Measurements from ENCODE around the gene CHST9.
"Not testable (repeated sequence)": the region's sequence is repeated elsewhere in the genome, so short reads cannot be mapped to it uniquely, and the experiment has no call there.

The CHST9 gene

DNA sequence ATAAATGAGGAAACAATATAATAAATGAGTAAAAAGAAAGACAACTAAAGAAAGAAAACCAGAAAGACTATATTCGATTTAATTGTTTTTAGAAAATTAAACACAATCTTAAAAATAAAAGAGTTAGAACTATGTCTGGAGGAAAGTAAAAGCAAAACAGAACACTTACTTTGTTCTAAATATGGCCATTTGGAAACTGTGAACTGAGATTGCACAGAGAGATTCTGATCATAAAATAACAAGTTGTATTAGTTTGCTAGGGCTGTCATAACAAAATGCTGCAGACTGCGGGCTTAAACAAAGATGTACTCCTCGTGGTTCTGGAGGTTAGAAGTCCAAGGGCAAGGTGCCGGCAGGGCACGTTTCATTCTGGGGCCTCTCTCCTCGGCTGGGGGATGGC, 191.5 kb downstream of the CHST9 start:
- no peak for DNase-seq

DNA sequence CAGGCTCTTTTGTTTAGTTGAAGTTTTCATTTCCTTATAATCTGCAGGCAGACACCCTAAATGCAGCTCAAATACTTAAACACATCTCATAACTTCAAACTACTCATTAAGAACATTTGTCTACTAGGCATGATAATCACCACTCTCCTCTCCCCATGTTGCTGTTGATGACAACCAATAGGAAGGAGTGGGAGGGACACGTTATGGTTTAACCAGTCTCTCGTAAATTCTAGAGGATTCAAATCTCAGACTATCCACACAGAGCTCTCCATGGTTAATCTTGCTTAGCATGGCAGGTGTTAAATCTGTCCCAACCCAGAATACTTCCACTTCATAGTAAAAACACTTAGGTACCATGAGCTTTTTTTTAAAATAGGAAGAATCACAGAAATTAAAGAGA, 192.2 kb downstream of the CHST9 start:
- DNase-seq, result no peak

DNA sequence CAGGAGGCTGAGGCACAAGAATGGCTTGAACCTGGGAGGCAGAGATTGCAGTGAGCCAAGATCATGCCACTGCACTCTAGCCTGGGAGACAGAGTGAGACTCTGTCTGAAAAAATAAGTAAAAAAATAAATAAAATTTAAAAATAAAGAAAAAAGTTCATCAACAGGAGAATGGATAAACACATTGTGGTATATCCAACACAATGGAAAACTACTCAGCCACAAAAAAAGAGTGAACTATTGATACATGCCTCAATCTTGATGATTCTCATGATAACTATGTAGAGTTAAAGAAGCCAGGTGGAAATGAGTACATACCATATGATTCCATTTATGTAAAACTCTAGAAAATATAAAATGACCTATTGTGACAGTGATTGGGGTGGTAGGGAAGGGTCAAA, 195.3 kb downstream of the CHST9 start:
- DNase-seq, result no peak

DNA sequence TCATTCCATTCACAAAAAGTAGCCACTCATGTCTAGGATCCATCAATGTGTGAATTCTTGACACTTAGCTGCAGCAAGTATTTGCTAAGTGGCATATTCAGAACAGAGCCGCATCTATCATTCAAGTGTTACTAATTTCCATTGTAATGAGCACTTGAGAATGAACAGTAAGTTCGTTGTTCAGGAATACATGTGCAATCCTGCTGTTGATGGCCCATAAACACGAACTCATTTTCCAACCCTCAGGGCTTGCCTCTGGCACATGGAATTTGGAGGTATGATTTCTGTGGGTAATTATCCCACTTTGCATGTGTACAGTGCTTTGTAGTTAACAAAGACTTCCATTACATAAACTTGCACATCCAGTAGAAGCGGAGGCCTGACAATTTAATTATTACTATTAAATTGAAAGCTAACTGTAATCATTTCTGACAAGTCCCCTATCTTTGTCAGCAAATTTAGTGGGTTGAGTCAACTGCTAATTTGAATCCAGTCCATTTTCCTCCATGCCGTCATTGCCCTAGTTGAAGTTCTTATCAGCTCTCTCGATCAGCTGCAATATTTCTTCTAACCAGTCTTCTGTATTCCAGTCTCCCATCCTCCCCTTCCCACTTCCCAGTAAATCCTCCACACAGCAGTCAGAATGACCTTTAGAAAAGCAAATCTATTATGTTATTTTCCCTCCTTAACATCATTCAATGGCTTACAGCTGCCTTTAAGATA, 203.6 kb downstream of the CHST9 start:
- DNase-seq, result no peak

DNA sequence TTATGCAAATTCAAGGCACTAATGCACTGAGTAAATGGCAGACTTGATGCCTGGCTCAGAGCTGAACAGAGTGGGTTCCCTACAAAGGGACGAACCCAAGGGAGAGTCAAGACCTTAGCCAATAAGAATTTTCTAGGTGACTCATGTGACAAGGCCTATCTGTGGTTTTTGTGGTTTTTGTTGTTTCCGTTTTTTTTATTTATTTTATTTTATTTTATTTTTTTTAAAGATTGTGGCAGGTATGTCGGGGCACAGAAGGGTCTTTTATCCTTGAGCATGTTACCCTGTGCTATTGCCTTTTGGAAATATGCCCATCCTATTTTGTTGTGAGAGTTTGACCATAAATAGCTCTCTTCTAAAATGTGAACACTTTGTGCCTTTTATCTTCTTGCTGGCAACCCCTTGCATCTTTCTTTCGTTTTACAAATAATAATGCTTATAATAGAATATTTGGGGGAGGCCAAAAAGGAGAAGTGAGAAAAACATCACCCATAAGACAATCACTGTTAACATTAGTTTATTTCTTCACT, 206.2 kb downstream of the CHST9 start:
- DNase-seq, result no peak

DNA sequence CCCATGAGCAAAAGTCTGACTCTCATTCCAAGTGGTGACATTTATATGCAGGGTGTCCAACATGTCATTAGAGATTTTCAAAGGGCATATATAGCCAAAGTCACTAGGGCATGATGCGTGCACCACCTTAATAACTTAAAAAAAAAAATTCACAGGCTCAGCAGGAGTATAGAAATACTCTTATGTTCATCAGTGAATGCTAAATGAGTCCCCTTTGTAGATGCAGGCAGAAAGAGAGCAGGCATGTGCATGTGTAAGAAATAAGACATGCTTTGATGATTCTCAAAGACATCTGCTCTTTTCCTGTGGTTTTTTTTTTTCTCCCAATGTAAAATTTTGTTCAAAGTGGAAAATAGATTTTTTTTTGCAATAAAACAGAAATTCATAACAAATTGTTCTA, 207.3 kb downstream of the CHST9 start:
- DNase-seq, result no peak

DNA sequence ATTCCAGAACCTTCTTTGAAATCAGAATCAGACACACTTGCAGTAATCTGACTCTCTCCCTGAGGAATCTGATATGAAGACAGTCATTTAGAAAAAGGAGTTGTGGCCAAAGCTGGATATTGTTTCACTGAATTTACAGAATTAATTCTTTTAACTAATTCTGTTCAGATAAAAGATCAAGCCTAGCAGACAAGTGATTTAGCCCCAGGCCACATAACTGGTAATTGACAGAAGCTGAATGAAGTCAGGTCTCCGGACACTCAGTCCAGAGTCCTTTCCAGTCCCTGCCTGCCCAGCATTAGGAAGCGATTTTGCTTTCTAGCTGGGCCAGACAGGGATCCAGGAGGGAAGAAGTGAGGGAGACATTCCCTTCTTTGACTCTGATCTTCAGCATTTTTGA, 208.9 kb downstream of the CHST9 start:
- no peak for DNase-seq

DNA sequence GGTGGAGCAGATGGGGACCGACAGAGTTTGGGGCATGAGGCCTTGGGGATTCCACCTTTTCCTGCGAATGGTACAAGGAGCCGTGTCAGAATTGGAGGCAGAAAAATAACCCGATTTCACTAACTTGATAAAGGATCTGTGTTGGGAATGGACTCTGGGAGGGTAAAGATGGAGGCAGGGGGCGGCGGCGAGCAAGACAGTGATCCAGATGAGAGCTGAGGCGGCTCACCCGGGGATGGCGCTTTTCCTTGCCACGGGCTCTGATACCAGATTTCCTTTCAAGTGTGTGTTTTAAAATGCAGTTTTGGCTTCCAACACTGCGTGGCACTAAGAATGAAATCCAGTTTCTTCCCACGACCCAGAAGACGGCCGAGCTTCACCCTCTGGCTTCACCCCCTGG, 212.6 kb downstream of the CHST9 start:
- DNase-seq, result not testable (repeated sequence)

DNA sequence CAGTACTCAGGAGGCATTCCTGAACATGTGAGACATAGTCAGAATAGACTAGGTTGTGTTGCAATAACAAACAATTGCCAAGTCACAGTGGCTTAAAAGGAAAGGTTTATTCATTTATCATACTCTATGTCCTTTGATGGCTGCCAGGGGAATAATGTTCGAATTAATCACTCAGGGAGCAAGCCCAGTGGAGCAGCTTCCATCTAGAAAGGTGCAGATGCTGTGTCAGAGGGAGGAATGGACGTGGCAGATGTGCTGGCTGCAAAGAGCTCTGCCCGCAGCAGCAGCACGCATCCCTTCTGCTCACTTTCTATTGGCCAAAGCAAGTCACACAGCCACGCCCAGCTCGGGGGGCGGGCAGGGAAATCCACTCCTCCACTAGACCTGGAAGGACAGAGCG, 213.7 kb downstream of the CHST9 start:
- no peak for DNase-seq

DNA sequence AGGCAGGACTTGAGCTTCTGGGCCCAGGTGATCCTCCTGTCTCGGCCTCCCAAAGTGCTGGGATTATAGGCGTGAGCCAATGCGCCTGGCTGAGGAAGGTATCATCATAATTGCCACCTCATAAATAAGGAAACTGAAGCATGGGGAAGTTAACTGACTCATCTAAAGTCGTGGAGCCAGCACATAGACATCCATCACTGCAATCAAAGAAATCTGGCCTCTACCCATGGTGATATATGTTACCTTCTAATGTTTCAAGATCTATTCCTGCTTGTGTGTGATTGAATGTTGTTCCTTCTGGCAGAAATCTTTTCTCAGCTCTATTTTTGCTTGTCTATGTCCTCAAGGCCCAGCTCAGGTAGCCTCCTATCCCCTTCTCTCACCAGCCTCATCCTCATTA, 214.5 kb downstream of the CHST9 start:
- no peak for DNase-seq

DNA sequence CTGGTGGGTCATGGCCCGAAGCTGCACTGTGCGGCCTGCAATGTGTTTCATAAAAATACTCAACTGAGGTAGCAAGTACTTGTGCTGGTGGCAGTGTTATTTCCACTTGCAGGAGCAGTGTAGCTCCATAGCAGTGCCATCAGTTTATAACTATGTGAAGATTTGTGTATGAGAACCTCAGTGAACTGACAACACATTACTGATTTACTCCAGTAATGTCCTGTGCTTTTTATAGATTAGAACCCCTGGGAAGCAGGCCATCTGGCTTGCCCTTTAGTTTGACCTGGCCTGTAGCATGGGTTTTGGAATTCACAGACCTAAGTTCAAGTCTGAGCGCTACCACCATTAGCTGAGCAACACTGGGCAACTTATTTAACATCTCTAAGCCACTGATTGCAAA, 219.9 kb downstream of the CHST9 start:
- DNase-seq, result no peak

DNA sequence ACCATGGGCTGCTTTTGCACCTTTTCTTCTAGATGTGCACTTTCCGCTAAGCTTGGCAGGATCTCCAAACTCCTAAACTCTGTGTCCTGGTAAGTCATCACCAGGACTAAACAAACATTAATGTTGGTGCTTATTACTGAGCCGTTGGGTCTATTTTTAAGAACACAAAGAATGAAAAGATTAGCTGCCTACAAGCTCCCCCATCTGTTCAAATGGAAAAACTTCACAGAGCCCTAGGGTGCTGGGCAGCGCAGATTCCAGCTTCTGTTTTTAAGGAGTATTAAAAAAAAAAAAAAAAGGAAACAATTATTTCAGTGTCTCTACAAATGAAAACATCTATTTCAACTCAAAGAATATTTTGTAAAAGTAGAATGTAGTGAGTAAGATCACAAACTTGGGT, 221.8 kb downstream of the CHST9 start:
- no peak for DNase-seq

DNA sequence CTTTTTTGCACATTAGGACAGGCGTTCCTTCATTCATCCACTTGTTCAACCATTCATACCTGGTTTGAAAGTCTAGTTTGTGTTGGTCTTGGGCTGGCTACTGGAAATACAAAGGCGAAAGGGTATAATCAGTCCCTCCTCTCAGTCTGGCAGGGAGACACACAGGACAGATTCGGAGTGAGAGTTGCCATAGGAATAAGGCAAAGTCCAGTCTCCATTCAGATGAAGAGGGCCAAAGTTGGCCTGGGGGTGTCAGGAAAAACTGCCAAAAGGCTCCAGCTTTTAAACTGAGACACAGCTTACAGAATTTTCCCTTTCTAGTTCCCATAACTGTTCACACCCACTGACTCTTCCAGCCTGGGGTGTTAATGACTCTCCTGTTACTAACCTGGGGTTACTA, 223.3 kb downstream of the CHST9 start:
- DNase-seq, result no peak

DNA sequence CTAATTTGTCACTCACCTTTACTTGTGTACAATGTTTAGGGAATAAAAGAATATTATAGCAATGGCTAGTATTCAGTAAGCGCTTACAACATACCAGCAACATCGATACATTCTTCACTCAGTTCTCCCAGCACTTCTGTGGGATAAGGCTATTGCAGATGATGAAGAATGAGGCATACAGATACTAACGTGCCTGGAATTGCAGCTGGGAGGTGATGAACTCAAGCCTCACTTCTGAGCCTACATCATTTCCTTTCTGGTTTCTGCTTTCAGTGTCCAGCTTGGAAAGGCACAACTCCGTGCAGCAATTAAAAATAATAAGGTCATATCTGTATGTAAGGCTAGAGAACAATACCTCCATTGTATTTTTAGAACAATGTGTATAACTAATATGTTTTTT, 224.2 kb downstream of the CHST9 start:
- no peak for DNase-seq

DNA sequence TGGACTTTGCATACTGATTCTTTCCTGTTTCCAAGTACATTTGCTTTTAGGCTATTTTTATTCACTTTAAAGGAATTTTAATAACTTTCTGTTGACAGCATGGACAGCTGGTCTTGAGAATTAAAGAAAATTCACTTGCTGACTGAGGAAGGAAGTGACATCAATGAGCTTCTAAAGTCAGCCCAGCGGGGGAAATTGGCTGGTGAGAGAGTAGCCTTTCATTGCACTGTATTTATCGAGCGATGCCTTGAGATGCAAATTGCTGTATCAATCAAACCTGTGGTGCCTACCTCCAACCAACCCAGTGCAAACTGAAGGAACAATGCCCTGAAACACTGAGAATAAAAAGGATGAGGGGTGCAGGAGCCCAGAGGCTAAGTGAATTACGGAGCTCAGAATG, 228.2 kb downstream of the CHST9 start:
- no peak for DNase-seq

DNA sequence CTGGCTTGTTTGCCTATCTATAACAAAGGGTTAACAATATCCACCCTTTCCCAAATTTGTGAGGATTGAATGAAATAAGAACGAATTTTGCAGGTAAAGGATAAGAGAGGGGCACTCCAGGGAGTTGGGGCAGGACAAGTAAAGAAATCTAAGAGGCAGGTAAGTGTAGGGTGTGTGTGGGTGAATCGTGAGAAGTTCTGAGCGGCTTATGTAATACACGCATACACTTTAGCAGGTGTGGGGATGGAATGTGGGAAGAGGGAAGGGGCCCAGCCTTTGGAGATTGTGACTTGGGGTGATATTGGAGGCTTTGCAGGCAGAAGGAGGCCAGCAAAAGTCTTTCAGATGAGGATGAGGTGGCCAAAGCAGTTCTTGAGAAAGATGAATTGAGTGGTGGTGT, 236.4 kb downstream of the CHST9 start:
- DNase-seq, result no peak

DNA sequence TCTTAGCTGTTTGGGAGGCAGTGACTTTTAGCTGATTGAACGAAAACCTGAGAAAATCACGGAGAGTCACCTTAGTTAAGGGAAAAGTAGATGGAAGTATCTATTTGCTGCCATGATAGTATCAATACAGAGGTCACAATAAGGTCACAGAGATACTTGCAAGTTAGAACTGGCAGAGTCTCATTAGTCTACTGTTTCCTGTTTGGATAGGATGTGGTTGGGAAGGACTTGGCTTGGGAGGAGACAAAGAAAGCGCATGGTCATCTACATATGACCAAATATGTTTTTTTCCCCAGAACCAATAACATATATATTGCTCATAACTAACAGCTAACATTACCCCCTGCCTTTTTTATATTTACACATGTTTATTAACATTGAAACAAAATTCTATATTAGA, 241.2 kb downstream of the CHST9 start:
- DNase-seq, result no peak

DNA sequence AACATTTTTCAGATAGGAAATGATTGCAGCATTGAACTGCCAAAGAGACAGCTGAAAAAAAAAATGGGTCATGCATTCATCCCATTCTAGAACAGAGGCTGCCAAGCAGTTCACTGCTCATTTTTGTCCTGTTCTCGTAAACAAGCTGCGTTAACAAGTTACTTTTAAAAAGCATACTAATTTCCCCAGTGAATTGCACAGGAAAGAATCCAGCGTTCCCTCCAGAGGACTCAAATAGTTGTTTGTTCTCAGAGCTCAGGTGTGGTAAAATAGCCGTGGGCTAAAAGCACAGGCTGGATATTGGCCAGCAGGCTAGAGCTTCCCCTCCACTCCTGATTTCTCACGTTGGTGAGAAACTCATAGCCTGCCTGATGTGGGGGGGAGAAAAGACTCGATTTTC, 243.5 kb downstream of the CHST9 start:
- no peak for DNase-seq

DNA sequence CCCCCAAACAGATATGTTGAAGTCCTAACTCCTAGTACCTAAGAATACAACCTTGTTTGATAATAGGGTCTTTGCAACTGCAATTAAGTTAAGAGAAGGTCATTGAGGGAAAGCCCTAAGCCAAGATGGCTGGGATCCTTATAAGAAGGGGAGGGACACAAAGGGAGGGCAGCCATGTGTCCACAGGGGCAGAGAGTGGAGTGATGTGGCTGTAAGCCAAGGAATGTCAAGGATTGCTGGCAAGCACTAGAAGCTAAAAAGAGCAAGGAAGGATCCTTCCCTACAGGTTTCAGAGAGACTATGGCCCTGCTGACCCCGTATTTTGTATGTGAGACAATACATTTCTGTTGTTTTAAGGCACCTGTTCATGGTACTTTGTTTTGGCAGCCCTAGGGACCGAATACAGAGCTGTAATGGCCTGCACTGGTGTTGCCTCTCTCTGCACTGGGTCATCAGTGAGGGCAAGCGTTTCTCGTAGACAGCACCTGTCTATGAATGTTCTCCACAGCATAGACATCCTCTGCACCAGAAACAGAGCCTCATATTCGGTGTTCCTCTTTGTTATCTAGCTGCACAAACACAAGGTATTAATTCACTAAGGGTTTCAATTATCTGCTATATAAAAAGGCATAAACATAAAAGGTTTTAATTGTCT, 244.2 kb downstream of the CHST9 start:
- no peak for DNase-seq

DNA sequence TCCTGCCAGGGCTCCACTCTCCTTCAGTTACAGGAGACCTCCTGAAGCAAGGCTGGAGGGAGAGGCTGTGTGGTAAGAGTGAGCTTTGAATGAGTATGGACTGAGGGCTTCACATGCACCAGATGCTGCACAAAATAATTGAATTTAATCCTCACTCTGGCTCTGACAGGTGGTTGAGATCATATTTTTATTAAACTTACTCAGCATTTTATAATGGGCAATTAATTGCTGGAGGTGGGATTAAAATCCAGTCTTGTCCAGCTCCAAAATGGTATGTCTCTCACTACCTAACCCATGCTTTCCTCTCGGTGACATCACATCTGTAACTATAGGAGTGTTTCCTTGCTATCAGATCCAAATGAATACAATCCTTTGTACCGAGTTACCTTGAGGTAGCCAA, 253.4 kb downstream of the CHST9 start:
- no peak for DNase-seq

DNA sequence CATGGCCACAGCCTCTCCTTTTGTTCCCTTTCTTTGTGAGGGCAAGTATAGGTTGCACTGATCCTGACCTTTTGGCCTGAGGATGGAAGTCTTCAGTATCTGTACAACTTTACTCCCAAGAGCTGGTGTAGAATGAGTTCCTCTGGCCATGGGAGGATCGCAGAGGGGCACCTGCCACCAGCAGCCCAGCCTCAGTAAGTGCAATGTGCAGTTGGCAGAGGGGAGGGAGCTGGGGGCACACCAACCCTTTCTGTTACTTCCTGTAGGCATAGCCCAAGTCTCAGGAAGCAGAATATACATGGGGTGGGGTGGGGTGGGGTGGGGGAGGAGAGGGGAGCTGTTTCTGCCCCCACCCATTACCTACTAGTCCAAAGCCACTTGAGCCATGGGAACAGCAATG, 254.5 kb downstream of the CHST9 start:
- DNase-seq, result no peak

DNA sequence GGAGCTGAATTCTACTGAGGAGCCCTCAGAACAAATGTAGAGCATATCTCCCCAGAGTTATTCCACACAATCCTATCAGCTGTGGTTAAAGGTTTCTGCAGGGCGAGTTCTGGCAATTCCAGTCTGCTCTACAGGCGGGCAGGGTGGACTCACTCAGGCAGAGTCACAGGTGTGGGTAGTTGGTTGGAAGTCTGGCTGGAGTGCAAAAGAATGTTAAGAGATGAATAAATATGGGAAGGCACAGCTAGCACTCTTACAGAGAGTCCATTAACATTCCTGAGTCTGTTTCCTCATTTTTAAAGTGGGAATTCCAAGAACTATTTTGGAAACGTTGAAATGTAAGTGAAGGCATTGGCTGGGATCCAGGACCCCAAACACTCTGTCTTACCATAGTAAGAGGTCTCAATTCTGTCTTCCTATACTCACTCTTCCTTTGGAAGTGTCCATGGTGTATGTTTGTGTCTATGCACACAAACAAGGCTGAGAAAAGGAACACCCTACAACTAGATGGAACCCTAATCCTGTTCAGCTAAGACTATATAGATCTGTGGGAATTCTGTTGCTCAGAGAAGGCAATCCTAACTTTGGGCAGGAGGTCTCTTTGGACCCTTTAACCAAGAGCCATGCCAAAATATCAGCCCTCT, 256.3 kb downstream of the CHST9 start:
- no peak for DNase-seq

DNA sequence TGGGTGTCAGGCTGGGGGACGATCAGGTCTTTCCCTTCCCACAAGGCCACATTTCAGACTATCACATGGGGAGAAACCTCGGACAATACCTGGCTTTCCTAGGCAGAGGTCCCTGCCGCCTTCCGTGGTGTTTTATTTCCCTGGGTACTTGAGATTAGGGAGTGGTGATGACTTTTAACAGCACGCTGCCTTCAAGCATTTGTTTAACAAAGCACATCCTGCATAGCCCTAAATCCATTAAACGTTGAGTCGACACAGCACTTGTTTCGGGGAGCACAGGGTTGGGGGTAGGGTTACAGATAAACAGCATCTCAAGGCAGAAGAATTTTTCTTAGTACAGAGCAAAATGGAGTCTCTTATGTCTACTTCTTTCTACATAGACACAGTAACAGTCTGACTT, 257.3 kb downstream of the CHST9 start:
- DNase-seq, result not testable (repeated sequence)

DNA sequence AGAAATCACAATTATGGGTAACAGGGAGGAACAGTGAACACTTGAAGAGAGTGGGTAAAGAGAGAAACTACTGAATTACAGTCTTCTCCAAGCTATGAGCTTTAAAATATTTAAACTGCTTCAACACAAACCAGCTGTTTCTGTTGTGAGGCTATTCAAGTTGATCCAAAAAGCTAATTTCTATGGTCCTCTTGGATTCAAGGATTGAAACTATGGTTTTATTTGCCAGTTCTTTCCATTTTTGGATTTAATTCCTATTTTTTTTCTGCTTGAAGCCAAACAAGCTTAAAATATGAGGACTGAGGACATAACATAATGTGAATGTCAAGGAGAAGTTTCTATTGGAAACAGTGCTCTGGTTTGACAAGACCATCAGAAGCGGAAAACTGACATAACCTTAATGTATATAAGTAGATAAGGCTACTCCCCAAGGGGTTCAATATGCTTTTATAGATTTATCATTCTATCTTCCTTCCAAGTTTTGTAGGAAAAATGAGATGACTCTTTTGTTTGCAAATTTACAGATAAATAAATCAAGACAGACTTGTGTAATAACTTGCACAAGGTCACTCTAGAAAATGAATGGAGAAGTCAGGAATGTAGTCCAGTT, 258.9 kb downstream of the CHST9 start:
- DNase-seq, result no peak
